Neural crest cell (in vitro differentiated cells): ENCODE measurements around the gene TSBP1. TPM values are rescaled to one million over a fixed set of nuclear protein-coding genes. Genes with fewer than 3 reads are reported as not detected.
"Not testable (repeated sequence)": the region's sequence is repeated elsewhere in the genome, so short reads cannot be mapped to it uniquely, and the experiment has no call there.

ENCODE experiments used
- DNase-seq: peaks from one replicate; pipeline ENCODE4 v3.0.0; 2021; ENCODE audit warnings: low read depth, mixed read lengths, low spot score
- H3K27ac Mint-ChIP-seq: one replicate; pipeline ENCODE4 v1.8.0; 2021; ENCODE audit warnings: mild to moderate bottlenecking, mixed read lengths; ENCODE audit not compliant: unreplicated experiment
- H3K27me3 Mint-ChIP-seq: 2 replicates; pipeline ENCODE4 v1.8.0; 2021; ENCODE audit warnings: low read depth, mild to moderate bottlenecking, mixed read lengths
- H3K36me3 Mint-ChIP-seq: 2 replicates; pipeline ENCODE4 v1.8.0; 2021; ENCODE audit warnings: low read depth, mild to moderate bottlenecking, mixed read lengths
- H3K4me1 Mint-ChIP-seq: 2 replicates; pipeline ENCODE4 v1.8.0; 2021; ENCODE audit warnings: mixed read lengths
- H3K4me3 Mint-ChIP-seq: one replicate; pipeline ENCODE4 v1.8.0; 2021; ENCODE audit warnings: mild to moderate bottlenecking, mixed read lengths
- H3K9me3 Mint-ChIP-seq: 2 replicates; pipeline ENCODE4 v1.8.0; 2021; ENCODE audit warnings: mixed read lengths
- CTCF ChIP-seq: fragments of 200-600 bp; sonication (generic); conservative IDR thresholded peaks from 2 replicates; pipeline ENCODE4 v1.5.0; 2021; ENCODE audit warnings: antibody characterized with exemption, mild to moderate bottlenecking
- total RNA-seq: library from RNA; stranded (reverse); gene quantifications from 2 replicates; pipeline ENCODE4 v1.2.1, GENCODE V29; 2021

Gene TSBP1
- total RNA-seq, 1 donor from 2014 or later, result not detected

DNA sequence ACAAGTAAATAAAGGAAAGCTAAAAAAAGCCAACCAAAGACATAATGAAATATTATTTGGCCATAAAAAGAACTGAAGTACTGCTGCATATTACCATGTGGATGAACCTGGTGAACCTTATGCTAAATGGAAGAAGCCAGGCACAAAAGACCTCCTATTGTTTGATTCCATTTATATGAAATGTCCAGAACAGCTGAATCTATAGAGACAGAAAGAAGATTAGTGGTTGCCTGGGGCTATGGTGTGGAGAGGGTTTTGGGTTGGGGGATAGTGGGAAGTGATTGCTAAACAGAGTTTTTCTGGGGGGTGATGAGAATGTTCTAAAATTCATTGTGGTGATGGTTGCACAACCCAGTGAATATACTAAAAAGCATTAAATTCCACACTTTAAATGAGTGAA is 53.2 kb downstream of the TSBP1 start:
- Mint-ChIP-seq H3K9me3 (no peaks in the 10 kb centered on the region), H3K27ac (no peak overlapping the region), H3K4me1 (no peaks in the 10 kb centered on the region), H3K36me3 (no peaks in the 10 kb centered on the region), H3K4me3 (no peak overlapping the region), H3K27me3 (no peaks in the 10 kb centered on the region)
- no peak for DNase-seq
- no peak for TF ChIP-seq CTCF

- no peak for TF ChIP-seq CTCF
- DNase-seq, result no peak
- H3K4me3 Mint-ChIP-seq, result no peak overlapping the region
- H3K27ac Mint-ChIP-seq, result no peak overlapping the region
- no peaks in the 10 kb centered on the region for H3K27me3 Mint-ChIP-seq
- H3K36me3 Mint-ChIP-seq, result no peaks in the 10 kb centered on the region
- no peaks in the 10 kb centered on the region for H3K9me3 Mint-ChIP-seq
- H3K4me1 Mint-ChIP-seq, result no peaks in the 10 kb centered on the region
Measured at GRCh38 chr6:32317541-32317940, 54.2 kb downstream of the TSBP1 start.

GRCh38 chr6:32313964-32314363 is 57.7 kb downstream of the TSBP1 start:
- no peak for DNase-seq
- no peaks in the 10 kb centered on the region for H3K4me1 Mint-ChIP-seq
- no peak for TF ChIP-seq CTCF
- no peaks in the 10 kb centered on the region for H3K9me3 Mint-ChIP-seq
- no peak overlapping the region for H3K4me3 Mint-ChIP-seq
- H3K27ac Mint-ChIP-seq, result no peak overlapping the region
- H3K27me3 Mint-ChIP-seq, result no peaks in the 10 kb centered on the region
- H3K36me3 Mint-ChIP-seq, result no peaks in the 10 kb centered on the region

DNA sequence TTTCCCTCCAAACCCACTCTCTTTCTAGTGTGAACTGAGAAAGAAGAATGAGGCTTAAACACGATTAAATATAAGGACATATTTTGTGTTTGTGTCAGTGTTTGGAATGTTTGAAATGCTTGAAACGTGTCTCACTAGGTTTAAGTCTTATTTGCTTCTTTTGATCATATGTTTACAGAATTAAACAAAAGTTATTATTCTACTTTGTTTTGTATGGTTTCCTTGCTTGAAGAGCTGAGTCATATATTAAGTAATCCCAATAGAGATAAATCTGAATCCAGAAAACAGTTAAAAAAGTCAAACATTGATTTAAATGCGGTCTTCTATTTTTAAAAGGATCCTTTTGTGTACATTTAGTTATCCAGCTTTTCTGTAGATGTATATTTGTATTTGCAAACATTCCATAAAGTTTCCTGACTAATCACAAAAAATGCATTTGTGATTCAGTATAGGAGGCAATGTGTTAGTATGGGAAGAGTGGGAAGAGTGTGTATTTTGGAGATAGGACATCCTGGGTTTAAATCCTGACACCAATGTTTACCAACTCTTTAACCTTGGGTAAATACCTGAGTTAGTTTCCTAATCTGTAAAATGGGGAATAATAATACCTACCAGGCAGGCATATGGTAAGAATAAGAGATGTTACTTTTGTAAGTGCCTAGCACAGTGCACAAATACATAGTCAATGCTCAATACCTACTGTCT is 72.9 kb downstream of the TSBP1 start:
- Mint-ChIP-seq H3K4me3 (no peak overlapping the region), H3K27me3 (no peaks in the 10 kb centered on the region), H3K27ac (no peak overlapping the region), H3K36me3 (no peaks in the 10 kb centered on the region), H3K4me1 (peaks cover 8% of the 10 kb centered on the region), H3K9me3 (no peaks in the 10 kb centered on the region)
- TF ChIP-seq CTCF, result no peak
- DNase-seq, result no peak

- DNase-seq, H3K4me3 Mint-ChIP-seq, H3K4me1 Mint-ChIP-seq, H3K36me3 Mint-ChIP-seq, H3K9me3 Mint-ChIP-seq, H3K27ac Mint-ChIP-seq: not testable (repeated sequence)
- peaks cover 13% of the 10 kb centered on the region for H3K27me3 Mint-ChIP-seq
Measured at GRCh38 chr6:32294980-32295379, 76.7 kb downstream of the TSBP1 start.

DNA sequence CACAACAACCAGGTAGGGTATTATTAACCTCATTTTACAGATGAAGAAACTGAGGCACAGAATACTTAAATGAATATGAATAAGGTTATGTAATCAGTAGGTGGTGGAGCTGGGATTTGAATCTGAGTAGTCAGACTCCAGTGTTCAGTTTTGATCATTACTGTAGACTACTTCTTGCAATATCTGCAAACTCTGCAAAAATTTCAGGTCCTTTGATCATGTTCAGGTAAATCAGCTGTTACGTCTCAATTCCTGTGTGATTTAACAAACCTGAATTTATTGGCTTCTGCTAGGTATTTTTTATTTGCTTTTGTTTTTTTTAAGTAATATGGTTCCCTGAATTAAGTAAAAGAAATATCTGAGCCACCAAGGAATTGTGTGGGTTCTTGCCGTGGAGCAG is 77.1 kb downstream of the TSBP1 start:
- Mint-ChIP-seq H3K36me3 (no peaks in the 10 kb centered on the region), H3K27ac (no peak overlapping the region), H3K9me3 (no peaks in the 10 kb centered on the region), H3K27me3 (peaks cover 13% of the 10 kb centered on the region), H3K4me1 (no peaks in the 10 kb centered on the region), H3K4me3 (no peak overlapping the region)
- no peak for DNase-seq
- TF ChIP-seq CTCF, result no peak
